K562 (cell line): ENCODE measurements around the gene ADCY5. TPM values are rescaled to one million over a fixed set of nuclear protein-coding genes. Genes with fewer than 3 reads are reported as not detected.

Source experiments
- MGA ChIP-seq: fragments of 450-650 bp; IDR thresholded peaks from 2 replicates; pipeline ENCODE4 v1.6.1; 2016; ENCODE audit warnings: mild to moderate bottlenecking, moderate library complexity
- polyA plus RNA-seq, 8 experiments: library from polyadenylated mRNA; depleted of rRNA in 4 of 8; stranded (reverse) in 5 of 8; unstranded in 3 of 8; fragments of >200 nt; fragmentation: Nextera tagmentation in 2 of 8; fragmentation: Illumina TruSeq in 1 of 8; extraction: Ambion mirVana in 2 of 8; extraction: Trizol in 1 of 8; gene quantifications; 2 replicates each; pipeline versions ENCODE4 v1.2.1 to v1.2.3, GENCODE V29; 2011 to 2014; ENCODE audit warnings: inconsistent platforms in 1 of 8, missing spikeins in 1 of 8
- total RNA-seq, 7 experiments: library from RNA; depleted of rRNA in 6 of 7; stranded (reverse); fragments of >200 nt in 6 of 7; fragmentation: Illumina TruSeq in 2 of 7; extraction: Trizol in 2 of 7; gene quantifications; 2 replicates each; pipeline versions ENCODE4 v1.2.1 to v1.2.3, GENCODE V29; 2011 to 2021; ENCODE audit warnings: low replicate concordance in 1 of 7

Gene ADCY5
- total and polyA plus RNA-seq, 9 of the 15 experiments (the other 6 are each of a cell fraction or from before 2014, with no cell fraction given): under 0.01 TPM; not detected in 8

GRCh38 chr3:123305192-123305591, 143.7 kb downstream of the ADCY5 start (continued):
- TF ChIP-seq MGA: no peak
